Measurements from ENCODE around the gene CEACAM1.

GRCh38 chr19:42567567-42567966, 39.3 kb upstream of the CEACAM1 start:
- no peak for TF ChIP-seq CTCF (IDR thresholded peaks at IDR 0.05; ENCODE audit: low read depth, low read length)
- TF ChIP-seq POLR2A (IDR thresholded peaks at IDR 0.05; ENCODE audit: extremely low read depth, insufficient read length) = no peak

All from NB4 (cell line).